HG03103 (cell line): ENCODE results near the gene GTF2H1.
"Not testable (repeated sequence)": the region's sequence is repeated elsewhere in the genome, so short reads cannot be mapped to it uniquely, and the experiment has no call there.

ENCODE experiments used
- ATAC-seq: cut with Tn5 transposase; IDR thresholded peaks from one replicate; pipeline ENCODE4 v1.9.1; 2021; ENCODE audit warnings: low read depth; ENCODE audit not compliant: unreplicated experiment

The GTF2H1 gene

GRCh38 chr11:18369398-18369797 lies 47.0 kb downstream of the GTF2H1 start:
- ATAC-seq, result no peak

GRCh38 chr11:18371279-18371678 lies 48.9 kb downstream of the GTF2H1 start:
- ATAC-seq, result no peak

GRCh38 chr11:18372201-18372600 lies 49.8 kb downstream of the GTF2H1 start:
- ATAC-seq, result no peak

GRCh38 chr11:18374956-18375355 lies 52.6 kb downstream of the GTF2H1 start:
- ATAC-seq, result no peak

- no peak for ATAC-seq
Observed at GRCh38 chr11:18375941-18376340, 53.6 kb downstream of the GTF2H1 start.

- ATAC-seq, result no peak
Observed at GRCh38 chr11:18379201-18379600, 56.8 kb downstream of the GTF2H1 start.

GRCh38 chr11:18383388-18384156 lies 61.2 kb downstream of the GTF2H1 start:
- peak; percentile 85 for ATAC-seq

- ATAC-seq, result peak; percentile 49
Observed at GRCh38 chr11:18384157-18384641, 61.8 kb downstream of the GTF2H1 start.

GRCh38 chr11:18390088-18390487 lies 67.7 kb downstream of the GTF2H1 start:
- ATAC-seq, result no peak

GRCh38 chr11:18392434-18393321 lies 70.3 kb downstream of the GTF2H1 start:
- ATAC-seq, result no peak

GRCh38 chr11:18393581-18394274 lies 71.4 kb downstream of the GTF2H1 start:
- ATAC-seq, result peak; percentile 1

- ATAC-seq, result peak; percentile 68
Observed at GRCh38 chr11:18394275-18394927, 72.0 kb downstream of the GTF2H1 start, which contains the start of gene LDHA. TSS of gene LDHA (plus strand) at chr11:18394563. CDS start at chr11:18396843, 2,280 bp downstream.

- no peak for ATAC-seq
Observed at GRCh38 chr11:18394928-18395734, 72.8 kb downstream of the GTF2H1 start.

GRCh38 chr11:18395735-18396504 lies 73.6 kb downstream of the GTF2H1 start:
- ATAC-seq, result peak; percentile 72

GRCh38 chr11:18397921-18398320 lies 75.6 kb downstream of the GTF2H1 start:
- ATAC-seq, result no peak

- not testable (repeated sequence) for ATAC-seq
Observed at GRCh38 chr11:18401077-18401476, 78.7 kb downstream of the GTF2H1 start.

GRCh38 chr11:18404062-18404461 lies 81.7 kb downstream of the GTF2H1 start:
- no peak for ATAC-seq

GRCh38 chr11:18407400-18407799 lies 85.0 kb downstream of the GTF2H1 start:
- not testable (repeated sequence) for ATAC-seq
